ENCODE measurements around the gene DNALI1. TPM values are rescaled to one million over a fixed set of nuclear protein-coding genes. Genes with fewer than 3 reads are reported as not detected.
A peak's percentile ranks its signal among the peaks of the same experiment; 100 is the strongest.
"Not testable (repeated sequence)": the region's sequence is repeated elsewhere in the genome, so short reads cannot be mapped to it uniquely, and the experiment has no call there.

Gene DNALI1
- total and polyA plus RNA-seq, 2 donors, result 1.3 to 2.1 TPM

- peaks cover 11 to 13% of the 10 kb centered on the region in 2 donors for H3K4me1 ChIP-seq (ENCODE audit: control insufficient read depth in 2 of 2, insufficient read depth in 2 of 2, low read length in 2 of 2)
- 98% methylated on average over 6 of the region's 6 CpGs for WGBS
- DNase-seq (ENCODE audit: low read depth in 6 of 9, low spot score in 9 of 9), result no peak
- no peak overlapping the region for H3K27ac ChIP-seq (ENCODE audit: low read depth in 1 of 2, low read length in 1 of 2)
- peaks cover 32 to 33% of the 10 kb centered on the region in 2 donors for H3K36me3 ChIP-seq (ENCODE audit: control insufficient read depth in 2 of 2, insufficient read depth in 2 of 2, low read length in 1 of 2)
- H3K27me3 ChIP-seq (ENCODE audit: control insufficient read depth in 2 of 2, insufficient read depth in 1 of 2, low read length in 1 of 2), result no peaks in the 10 kb centered on the region
- no peak overlapping the region for H3K4me3 ChIP-seq (ENCODE audit: low read length in 2 of 2)
- peaks cover 0 to 3% of the 10 kb centered on the region in 2 donors for H3K9me3 ChIP-seq (ENCODE audit: control insufficient read depth in 2 of 2, insufficient read depth in 1 of 2, low read length in 1 of 2)
These were observed 7.4 kb upstream of the DNALI1 start for GRCh38 chr1:37549341-37549740.

DNA sequence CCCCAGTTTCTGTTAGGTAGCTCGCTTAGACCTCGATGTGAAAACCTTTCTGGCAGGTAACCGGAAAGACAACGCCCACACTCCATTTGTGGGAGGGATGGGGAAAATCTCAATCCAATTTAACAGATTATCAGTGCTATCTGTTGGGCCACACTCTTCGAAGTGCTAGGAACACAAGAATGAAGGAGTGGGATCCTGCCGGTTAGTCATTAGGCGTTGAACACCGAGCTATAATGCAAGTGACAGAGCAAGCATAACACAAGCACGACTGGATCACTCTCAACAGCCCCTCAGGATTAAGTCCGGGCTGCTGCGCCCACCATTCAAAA, 3.2 kb upstream of the DNALI1 start:
- no peak for DNase-seq (ENCODE audit: low read depth in 6 of 9, low spot score in 9 of 9)
- H3K27me3 ChIP-seq (ENCODE audit: control insufficient read depth in 2 of 2, insufficient read depth in 1 of 2, low read length in 1 of 2), result peaks cover 0 to 5% of the 10 kb centered on the region in 2 donors
- peaks cover 2 to 15% of the 10 kb centered on the region in 2 donors for H3K36me3 ChIP-seq (ENCODE audit: control insufficient read depth in 2 of 2, insufficient read depth in 2 of 2, low read length in 1 of 2)
- peak overlapping the region in 1 of 2 donors; percentile 77 for H3K27ac ChIP-seq (ENCODE audit: low read depth in 1 of 2, low read length in 1 of 2)
- H3K4me1 ChIP-seq (ENCODE audit: control insufficient read depth in 2 of 2, insufficient read depth in 2 of 2, low read length in 2 of 2), result peaks cover 11 to 13% of the 10 kb centered on the region in 2 donors
- 5% methylated on average over 11 of the region's 11 CpGs for WGBS
- peak overlapping the region; percentile 85 to 89 for H3K4me3 ChIP-seq (ENCODE audit: low read length in 2 of 2)
- peaks cover 0 to 10% of the 10 kb centered on the region in 2 donors for H3K9me3 ChIP-seq (ENCODE audit: control insufficient read depth in 2 of 2, insufficient read depth in 1 of 2, low read length in 1 of 2)

DNA sequence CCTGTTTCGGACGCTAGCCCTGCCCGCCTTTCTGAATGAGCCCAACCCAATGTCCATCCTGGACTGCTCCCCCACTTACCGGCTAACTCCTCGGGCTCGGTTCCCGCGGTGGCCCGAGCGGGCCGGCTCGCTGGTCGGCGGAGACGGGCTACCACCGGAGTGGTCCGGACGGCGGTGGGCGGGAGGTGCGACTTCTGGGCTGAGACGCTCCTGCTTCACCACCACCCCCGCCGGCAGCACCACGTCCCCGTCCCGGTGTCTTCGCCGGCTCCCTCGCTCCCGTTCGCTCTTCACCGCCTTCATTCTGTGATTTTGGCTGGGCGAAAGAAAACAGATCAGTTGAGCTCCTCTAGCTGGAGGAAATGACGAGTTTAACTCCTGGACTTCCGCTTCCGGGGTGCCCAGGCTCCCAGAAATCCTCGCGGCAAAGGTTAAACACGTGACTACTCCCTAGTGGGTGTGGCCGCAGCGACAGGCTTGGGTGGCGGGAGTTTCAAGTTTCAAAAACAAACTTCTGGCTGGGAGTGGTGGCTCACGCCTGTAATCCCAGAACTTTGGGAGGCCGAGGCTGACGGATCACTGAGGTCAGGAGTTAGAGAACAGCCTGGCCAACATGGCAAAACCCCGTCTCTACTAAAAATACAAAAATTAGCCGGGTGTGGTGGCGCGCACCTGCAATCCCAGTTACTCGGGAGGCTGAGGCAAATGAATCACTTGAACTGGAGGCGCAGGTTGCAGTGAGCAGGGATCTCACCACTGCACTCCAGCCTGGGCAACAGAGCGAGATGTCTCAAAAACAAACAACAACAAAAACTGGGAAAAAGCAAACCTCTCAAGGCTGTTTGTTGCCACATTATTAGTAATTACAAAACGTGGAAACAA, 2.6 kb upstream of the DNALI1 start, which contains the start of gene SNIP1:
Gene SNIP1 (minus strand): TSS at position 367 of the 882 bp plus-strand sequence. CDS start 64 bp downstream, at position 303.
- Histone ChIP-seq H3K4me1 (ENCODE audit: control insufficient read depth in 2 of 2, insufficient read depth in 2 of 2, low read length in 2 of 2) (peaks cover 11 to 13% of the 10 kb centered on the region in 2 donors), H3K27me3 (ENCODE audit: control insufficient read depth in 2 of 2, insufficient read depth in 1 of 2, low read length in 1 of 2) (peaks cover 0 to 5% of the 10 kb centered on the region in 2 donors)
- WGBS, result 14% methylated on average over 54 of the region's 54 CpGs

DNA sequence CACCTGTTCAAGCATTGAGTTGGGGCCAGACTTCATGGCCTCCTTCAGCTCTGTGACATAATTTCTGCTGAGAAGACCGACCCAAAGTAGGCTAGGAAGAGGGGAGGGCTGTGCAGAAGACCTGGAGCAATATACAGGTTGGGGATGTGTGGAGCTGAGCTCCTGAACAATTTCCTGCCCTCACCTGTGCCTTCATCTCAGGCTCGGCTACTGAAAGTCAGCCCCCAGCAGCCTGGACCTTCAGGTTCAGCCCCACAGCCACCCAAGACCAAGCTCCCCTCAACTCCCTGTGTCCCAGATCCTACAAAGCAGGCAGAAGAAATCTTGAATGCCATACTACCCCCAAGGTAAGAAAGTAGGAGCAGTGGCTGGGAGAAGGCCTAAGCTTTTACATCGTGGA, 662 bp downstream of the DNALI1 start:
- peaks cover 0 to 10% of the 10 kb centered on the region in 2 donors for H3K9me3 ChIP-seq (ENCODE audit: control insufficient read depth in 2 of 2, insufficient read depth in 1 of 2, low read length in 1 of 2)
- no peak overlapping the region for H3K4me3 ChIP-seq (ENCODE audit: low read length in 2 of 2)
- DNase-seq (ENCODE audit: low read depth in 6 of 9, low spot score in 9 of 9), result no peak
- H3K4me1 ChIP-seq (ENCODE audit: control insufficient read depth in 2 of 2, insufficient read depth in 2 of 2, low read length in 2 of 2), result peaks cover 11 to 12% of the 10 kb centered on the region in 2 donors
- peaks cover 7 to 8% of the 10 kb centered on the region in 2 donors for H3K36me3 ChIP-seq (ENCODE audit: control insufficient read depth in 2 of 2, insufficient read depth in 2 of 2, low read length in 1 of 2)
- peaks cover 0 to 5% of the 10 kb centered on the region in 2 donors for H3K27me3 ChIP-seq (ENCODE audit: control insufficient read depth in 2 of 2, insufficient read depth in 1 of 2, low read length in 1 of 2)
- no peak overlapping the region for H3K27ac ChIP-seq (ENCODE audit: low read depth in 1 of 2, low read length in 1 of 2)
- 91% methylated on average over 3 of the region's 3 CpGs for whole genome bisulfite sequencing

More for the DNA sequence above, 2.6 kb upstream of the DNALI1 start, which contains the start of gene SNIP1:
- Histone ChIP-seq H3K27ac (ENCODE audit: low read depth in 1 of 2, low read length in 1 of 2) (peak within 1 kb of the TSS; percentile 77 to 94), H3K36me3 (ENCODE audit: control insufficient read depth in 2 of 2, insufficient read depth in 2 of 2, low read length in 1 of 2) (peaks cover 0 to 11% of the 10 kb centered on the region in 2 donors), H3K9me3 (ENCODE audit: control insufficient read depth in 2 of 2, insufficient read depth in 1 of 2, low read length in 1 of 2) (peaks cover 0 to 10% of the 10 kb centered on the region in 2 donors), H3K4me3 (ENCODE audit: low read length in 2 of 2) (peak within 1 kb of the TSS; percentile 85 to 89)
- DNase-seq (ENCODE audit: low read depth in 6 of 9, low spot score in 9 of 9), result peak; percentile 81 to 96 (median 88)

DNA sequence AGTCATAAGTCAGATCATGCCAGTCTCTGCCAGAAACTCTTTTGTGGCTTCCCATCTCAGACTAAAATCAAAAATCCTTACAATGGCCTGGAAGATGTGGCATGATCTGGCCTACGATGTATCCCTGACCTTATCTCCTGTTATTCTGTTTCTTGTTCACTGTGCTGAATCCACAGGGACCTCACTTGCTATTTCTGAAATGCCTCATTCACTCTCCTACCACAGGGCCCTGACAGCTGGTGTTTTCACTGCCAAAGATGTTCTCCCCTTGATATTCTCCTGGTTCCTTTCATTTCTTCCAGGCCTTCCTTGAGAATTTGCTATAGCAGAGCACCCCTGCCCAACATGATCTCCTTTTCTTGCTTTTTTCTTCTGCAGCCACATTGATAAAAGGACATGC, 1.7 kb downstream of the DNALI1 start:
- H3K4me3 ChIP-seq (ENCODE audit: low read length in 2 of 2), result no peak overlapping the region
- peaks cover 1 to 2% of the 10 kb centered on the region in 2 donors for H3K4me1 ChIP-seq (ENCODE audit: control insufficient read depth in 2 of 2, insufficient read depth in 2 of 2, low read length in 2 of 2)
- no peak for DNase-seq (ENCODE audit: low read depth in 6 of 9, low spot score in 9 of 9)
- peaks cover 0 to 5% of the 10 kb centered on the region in 2 donors for H3K27me3 ChIP-seq (ENCODE audit: control insufficient read depth in 2 of 2, insufficient read depth in 1 of 2, low read length in 1 of 2)
- peaks cover 3 to 9% of the 10 kb centered on the region in 2 donors for H3K36me3 ChIP-seq (ENCODE audit: control insufficient read depth in 2 of 2, insufficient read depth in 2 of 2, low read length in 1 of 2)
- H3K9me3 ChIP-seq (ENCODE audit: control insufficient read depth in 2 of 2, insufficient read depth in 1 of 2, low read length in 1 of 2), result peaks cover 0 to 10% of the 10 kb centered on the region in 2 donors
- WGBS, result 93% methylated on average over 1 of the region's 1 CpG
- no peak overlapping the region for H3K27ac ChIP-seq (ENCODE audit: low read depth in 1 of 2, low read length in 1 of 2)

DNA sequence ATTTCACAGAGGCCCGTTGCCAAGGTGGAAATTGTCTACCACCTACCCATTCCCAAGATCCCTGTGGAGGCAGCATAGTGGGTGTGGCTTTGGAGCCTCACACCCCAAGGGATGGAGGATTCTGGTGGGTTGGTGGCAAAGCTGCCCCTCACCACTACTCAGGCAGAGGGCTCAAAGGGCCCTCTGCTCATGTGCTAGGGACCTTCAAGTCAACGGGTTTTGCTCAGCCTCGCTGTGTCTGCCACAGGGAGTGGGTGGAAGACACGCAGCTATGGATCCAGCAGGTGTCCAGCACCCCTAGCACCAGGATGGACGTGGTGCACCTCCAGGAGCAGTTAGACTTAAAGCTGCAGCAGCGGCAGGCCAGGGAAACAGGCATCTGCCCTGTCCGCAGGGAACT, 2.3 kb downstream of the DNALI1 start:
- Histone ChIP-seq H3K4me1 (ENCODE audit: control insufficient read depth in 2 of 2, insufficient read depth in 2 of 2, low read length in 2 of 2) (no peaks in the 10 kb centered on the region), H3K36me3 (ENCODE audit: control insufficient read depth in 2 of 2, insufficient read depth in 2 of 2, low read length in 1 of 2) (peaks cover 3 to 9% of the 10 kb centered on the region in 2 donors), H3K27me3 (ENCODE audit: control insufficient read depth in 2 of 2, insufficient read depth in 1 of 2, low read length in 1 of 2) (peaks cover 0 to 5% of the 10 kb centered on the region in 2 donors), H3K9me3 (ENCODE audit: control insufficient read depth in 2 of 2, insufficient read depth in 1 of 2, low read length in 1 of 2) (peaks cover 0 to 10% of the 10 kb centered on the region in 2 donors), H3K4me3 (ENCODE audit: low read length in 2 of 2) (no peak overlapping the region), H3K27ac (ENCODE audit: low read depth in 1 of 2, low read length in 1 of 2) (no peak overlapping the region)
- no peak for DNase-seq (ENCODE audit: low read depth in 6 of 9, low spot score in 9 of 9)
- WGBS, result 92% methylated on average over 7 of the region's 7 CpGs

DNA sequence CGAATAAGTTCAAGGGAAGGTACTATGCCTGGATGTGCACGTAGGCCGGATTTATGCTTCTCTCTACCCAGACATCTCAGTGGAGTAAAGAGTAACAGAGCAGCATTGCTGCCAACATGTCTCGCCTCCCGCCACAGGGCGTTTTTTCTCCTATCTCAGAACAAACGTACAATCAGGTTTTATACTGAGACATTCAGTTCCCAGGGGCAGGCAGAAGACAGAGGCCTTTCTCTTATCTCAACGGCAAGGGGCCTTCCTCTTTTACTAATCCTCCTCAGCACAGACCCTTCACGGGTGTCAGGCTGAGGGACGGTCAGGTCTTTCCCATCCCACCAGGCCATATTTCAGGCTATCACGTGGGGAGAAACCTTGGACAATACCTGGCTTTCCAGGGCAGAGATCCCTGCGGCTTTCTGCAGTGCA, 3.2 kb downstream of the DNALI1 start:
- H3K9me3 ChIP-seq (ENCODE audit: control insufficient read depth in 2 of 2, insufficient read depth in 1 of 2, low read length in 1 of 2); H3K27ac ChIP-seq (ENCODE audit: low read depth in 1 of 2, low read length in 1 of 2); H3K27me3 ChIP-seq (ENCODE audit: control insufficient read depth in 2 of 2, insufficient read depth in 1 of 2, low read length in 1 of 2); H3K4me1 ChIP-seq (ENCODE audit: control insufficient read depth in 2 of 2, insufficient read depth in 2 of 2, low read length in 2 of 2); DNase-seq (ENCODE audit: low read depth in 6 of 9, low spot score in 9 of 9); H3K4me3 ChIP-seq (ENCODE audit: low read length in 2 of 2): not testable (repeated sequence)
- WGBS, result 84% methylated on average over 12 of the region's 12 CpGs
- peaks cover 4 to 13% of the 10 kb centered on the region in 2 donors for H3K36me3 ChIP-seq (ENCODE audit: control insufficient read depth in 2 of 2, insufficient read depth in 2 of 2, low read length in 1 of 2)

GRCh38 chr1:37560401-37561132, 3.8 kb downstream of the DNALI1 start:
- H3K9me3 ChIP-seq (ENCODE audit: control insufficient read depth in 2 of 2, insufficient read depth in 1 of 2, low read length in 1 of 2), result no peaks in the 10 kb centered on the region
- no peaks in the 10 kb centered on the region for H3K4me1 ChIP-seq (ENCODE audit: control insufficient read depth in 2 of 2, insufficient read depth in 2 of 2, low read length in 2 of 2)
- 95% methylated on average over 10 of the region's 10 CpGs for WGBS
- H3K27ac ChIP-seq (ENCODE audit: low read depth in 1 of 2, low read length in 1 of 2), result no peak overlapping the region
- H3K27me3 ChIP-seq (ENCODE audit: control insufficient read depth in 2 of 2, insufficient read depth in 1 of 2, low read length in 1 of 2), result peaks cover 0 to 5% of the 10 kb centered on the region in 2 donors
- peaks cover 10 to 19% of the 10 kb centered on the region in 2 donors for H3K36me3 ChIP-seq (ENCODE audit: control insufficient read depth in 2 of 2, insufficient read depth in 2 of 2, low read length in 1 of 2)
- no peak for DNase-seq (ENCODE audit: low read depth in 6 of 9, low spot score in 9 of 9)
- no peak overlapping the region for H3K4me3 ChIP-seq (ENCODE audit: low read length in 2 of 2)

Data from thymus (tissue), 11 donors.